Measurements from ENCODE around the gene TMEM178B.
"Not testable (repeated sequence)": the region's sequence is repeated elsewhere in the genome, so short reads cannot be mapped to it uniquely, and the experiment has no call there.

The TMEM178B gene

GRCh38 chr7:141074162-141074991, 513 bp downstream of the TMEM178B start:
- no peak for DNase-seq (ENCODE audit: low spot score)

- DNase-seq (ENCODE audit: low spot score): no peak
Measured at GRCh38 chr7:141074997-141075396, 1.1 kb downstream of the TMEM178B start.

- DNase-seq (ENCODE audit: low spot score): no peak
Measured at GRCh38 chr7:141076377-141076776, 2.5 kb downstream of the TMEM178B start.

- DNase-seq (ENCODE audit: low spot score): no peak
Measured at GRCh38 chr7:141079219-141079618, 5.4 kb downstream of the TMEM178B start.

- DNase-seq (ENCODE audit: low spot score): not testable (repeated sequence)
Measured at GRCh38 chr7:141089490-141089889, 15.6 kb downstream of the TMEM178B start.

- DNase-seq (ENCODE audit: low spot score): no peak
Measured at GRCh38 chr7:141094336-141095070, 20.6 kb downstream of the TMEM178B start.

GRCh38 chr7:141097430-141097829, 23.6 kb downstream of the TMEM178B start:
- no peak for DNase-seq (ENCODE audit: low spot score)

GRCh38 chr7:141102436-141102835, 28.6 kb downstream of the TMEM178B start:
- DNase-seq (ENCODE audit: low spot score): no peak

- DNase-seq (ENCODE audit: low spot score): no peak
Measured at GRCh38 chr7:141103847-141104429, 30.1 kb downstream of the TMEM178B start.

- DNase-seq (ENCODE audit: low spot score): no peak
Measured at GRCh38 chr7:141113131-141113530, 39.3 kb downstream of the TMEM178B start.

- no peak for DNase-seq (ENCODE audit: low spot score)
Measured at GRCh38 chr7:141114029-141114664, 40.3 kb downstream of the TMEM178B start.

- DNase-seq (ENCODE audit: low spot score): no peak
Measured at GRCh38 chr7:141115965-141116364, 42.1 kb downstream of the TMEM178B start.

GRCh38 chr7:141116661-141117060, 42.8 kb downstream of the TMEM178B start:
- not testable (repeated sequence) for DNase-seq (ENCODE audit: low spot score)

- no peak for DNase-seq (ENCODE audit: low spot score)
Measured at GRCh38 chr7:141118767-141119166, 44.9 kb downstream of the TMEM178B start.

GRCh38 chr7:141119187-141119586, 45.3 kb downstream of the TMEM178B start:
- no peak for DNase-seq (ENCODE audit: low spot score)

GRCh38 chr7:141122736-141123135, 48.9 kb downstream of the TMEM178B start:
- DNase-seq (ENCODE audit: low spot score): no peak

GRCh38 chr7:141123522-141123921, 49.7 kb downstream of the TMEM178B start:
- no peak for DNase-seq (ENCODE audit: low spot score)

GRCh38 chr7:141126107-141126506, 52.2 kb downstream of the TMEM178B start:
- DNase-seq (ENCODE audit: low spot score): no peak

GRCh38 chr7:141128506-141128905, 54.6 kb downstream of the TMEM178B start:
- no peak for DNase-seq (ENCODE audit: low spot score)

GRCh38 chr7:141128931-141129330, 55.1 kb downstream of the TMEM178B start:
- no peak for DNase-seq (ENCODE audit: low spot score)

GRCh38 chr7:141132671-141133070, 58.8 kb downstream of the TMEM178B start:
- DNase-seq (ENCODE audit: low spot score): no peak

- DNase-seq (ENCODE audit: low spot score): no peak
Measured at GRCh38 chr7:141133646-141134045, 59.8 kb downstream of the TMEM178B start.

Measured in CD4-positive, alpha-beta T cell treated with Interleukin-15 for 4 hours (primary cell).